ENCODE results near the gene PLP1. TPM values are rescaled to one million over a fixed set of nuclear protein-coding genes. Genes with fewer than 3 reads are reported as not detected.
"Not testable (repeated sequence)": the region's sequence is repeated elsewhere in the genome, so short reads cannot be mapped to it uniquely, and the experiment has no call there.

PLP1 gene
- total RNA-seq, 1 experiment from 2014 or later = not detected

- Histone ChIP-seq H3K79me2 (ENCODE audit: low read depth) (no peaks in the 10 kb centered on the region), H3K9me2 (ENCODE audit: insufficient read depth) (no peaks in the 10 kb centered on the region), H3K4me3 (no peak overlapping the region), H4K20me1 (ENCODE audit: insufficient read depth) (no peaks in the 10 kb centered on the region), H3K27me3 (ENCODE audit: insufficient read depth, low read depth) (0 out of 2 replicates have a peak, but pooled peaks cover 5% of the 10 kb centered on the region), H3K4me1 (replicated peaks; ENCODE audit: insufficient read depth) (no peaks in the 10 kb centered on the region), H3K27ac (no peak overlapping the region), H2AFZ (no peak overlapping the region), H3K9me3 (ENCODE audit: insufficient read depth, low read depth) (no peaks in the 10 kb centered on the region), H3F3A (ENCODE audit: insufficient read depth, low read depth) (no peaks in the 10 kb centered on the region), H3K36me3 (ENCODE audit: low read depth) (no peaks in the 10 kb centered on the region), H3K4me2 (no peak overlapping the region)
- CTCF ChIA-PET = no interaction called here
- TF ChIP-seq CTCF (conservative IDR thresholded peaks at IDR 0.05) (no peak), EZH2 (IDR thresholded peaks at IDR 0.05; ENCODE audit: low read depth) (no peak)
- no TSS peak for BruUV-seq (replicated peaks)
- no peak for DNase-seq
- intact Hi-C loops (cut with micrococcal nuclease; ENCODE audit: unreplicated experiment) = no loop called here
- POLR2A ChIA-PET (ENCODE audit: unreplicated experiment) = no interaction called here
Observed at GRCh38 chrX:103754401-103754800, 22.2 kb upstream of the PLP1 start.

- Histone ChIP-seq H2AFZ (no peak overlapping the region), H3F3A (ENCODE audit: insufficient read depth, low read depth) (no peaks in the 10 kb centered on the region), H3K79me2 (ENCODE audit: low read depth) (no peaks in the 10 kb centered on the region), H3K9me2 (ENCODE audit: insufficient read depth) (no peaks in the 10 kb centered on the region), H3K27ac (no peak overlapping the region), H3K4me2 (no peak overlapping the region), H3K4me3 (no peak overlapping the region), H3K4me1 (replicated peaks; ENCODE audit: insufficient read depth) (no peaks in the 10 kb centered on the region), H3K9me3 (ENCODE audit: insufficient read depth, low read depth) (no peaks in the 10 kb centered on the region), H4K20me1 (ENCODE audit: insufficient read depth) (no peaks in the 10 kb centered on the region), H3K27me3 (ENCODE audit: insufficient read depth, low read depth) (0 out of 2 replicates have a peak, but pooled peaks cover 5% of the 10 kb centered on the region), H3K36me3 (ENCODE audit: low read depth) (no peaks in the 10 kb centered on the region)
- intact Hi-C loops (cut with micrococcal nuclease; ENCODE audit: unreplicated experiment) = no loop called here
- no TSS peak for BruUV-seq (replicated peaks)
- ChIA-PET POLR2A (ENCODE audit: unreplicated experiment) (no interaction called here), CTCF (no interaction called here)
- no peak for DNase-seq
- TF ChIP-seq CTCF (conservative IDR thresholded peaks at IDR 0.05) = no peak
- no peak for TF ChIP-seq EZH2 (IDR thresholded peaks at IDR 0.05; ENCODE audit: low read depth)
Observed at GRCh38 chrX:103756736-103757135, 19.9 kb upstream of the PLP1 start.

- no peak overlapping the region for H2AFZ ChIP-seq
- H3K4me3 ChIP-seq = no peak overlapping the region
- TF ChIP-seq EZH2 (IDR thresholded peaks at IDR 0.05; ENCODE audit: low read depth) = no peak
- TF ChIP-seq CTCF (conservative IDR thresholded peaks at IDR 0.05) = no peak
- no peaks in the 10 kb centered on the region for H3F3A ChIP-seq (ENCODE audit: insufficient read depth, low read depth)
- H3K9me3 ChIP-seq (ENCODE audit: insufficient read depth, low read depth) = no peaks in the 10 kb centered on the region
- POLR2A ChIA-PET (ENCODE audit: unreplicated experiment) = no interaction called here
- 0 out of 2 replicates have a peak, but pooled peaks cover 5% of the 10 kb centered on the region for H3K27me3 ChIP-seq (ENCODE audit: insufficient read depth, low read depth)
- H3K27ac ChIP-seq = no peak overlapping the region
- H3K79me2 ChIP-seq (ENCODE audit: low read depth) = no peaks in the 10 kb centered on the region
- H3K36me3 ChIP-seq (ENCODE audit: low read depth) = no peaks in the 10 kb centered on the region
- no peak for DNase-seq
- no peak overlapping the region for H3K4me2 ChIP-seq
- intact Hi-C loops (cut with micrococcal nuclease; ENCODE audit: unreplicated experiment) = no loop called here
- CTCF ChIA-PET = no interaction called here
- H4K20me1 ChIP-seq (ENCODE audit: insufficient read depth) = no peaks in the 10 kb centered on the region
- H3K9me2 ChIP-seq (ENCODE audit: insufficient read depth) = no peaks in the 10 kb centered on the region
- no peaks in the 10 kb centered on the region for H3K4me1 ChIP-seq (replicated peaks; ENCODE audit: insufficient read depth)
- no TSS peak for BruUV-seq (replicated peaks)
Observed at GRCh38 chrX:103758555-103758954, 18.1 kb upstream of the PLP1 start.

GRCh38 chrX:103763541-103763940 is 13.1 kb upstream of the PLP1 start:
- POLR2A ChIA-PET (ENCODE audit: unreplicated experiment); H3K9me2 ChIP-seq (ENCODE audit: insufficient read depth); H4K20me1 ChIP-seq (ENCODE audit: insufficient read depth); BruUV-seq (replicated peaks); H3K4me3 ChIP-seq; H3K27me3 ChIP-seq (ENCODE audit: insufficient read depth, low read depth); H2AFZ ChIP-seq; DNase-seq; H3K4me1 ChIP-seq (replicated peaks; ENCODE audit: insufficient read depth); intact Hi-C loops (cut with micrococcal nuclease; ENCODE audit: unreplicated experiment); H3K79me2 ChIP-seq (ENCODE audit: low read depth); H3K4me2 ChIP-seq; H3K9me3 ChIP-seq (ENCODE audit: insufficient read depth, low read depth); H3F3A ChIP-seq (ENCODE audit: insufficient read depth, low read depth); H3K27ac ChIP-seq; H3K36me3 ChIP-seq (ENCODE audit: low read depth): not testable (repeated sequence)
- CTCF ChIA-PET = interaction anchor here (0.5 kb wide), 1 partner anchor 548 kb away, joined by 6 read pairs; no protein-coding TSS in a partner anchor

GRCh38 chrX:103766813-103767555 is 9.7 kb upstream of the PLP1 start:
- POLR2A ChIA-PET (ENCODE audit: unreplicated experiment); CTCF ChIA-PET; H4K20me1 ChIP-seq (ENCODE audit: insufficient read depth); H3F3A ChIP-seq (ENCODE audit: insufficient read depth, low read depth); H3K27me3 ChIP-seq (ENCODE audit: insufficient read depth, low read depth); H3K4me2 ChIP-seq; BruUV-seq (replicated peaks); H3K27ac ChIP-seq; H3K79me2 ChIP-seq (ENCODE audit: low read depth); H3K9me2 ChIP-seq (ENCODE audit: insufficient read depth); DNase-seq; H2AFZ ChIP-seq; H3K4me3 ChIP-seq; H3K4me1 ChIP-seq (replicated peaks; ENCODE audit: insufficient read depth); H3K9me3 ChIP-seq (ENCODE audit: insufficient read depth, low read depth); H3K36me3 ChIP-seq (ENCODE audit: low read depth); intact Hi-C loops (cut with micrococcal nuclease; ENCODE audit: unreplicated experiment): not testable (repeated sequence)
